Measurements from ENCODE around the gene PRKG1.

PRKG1 gene

DNA sequence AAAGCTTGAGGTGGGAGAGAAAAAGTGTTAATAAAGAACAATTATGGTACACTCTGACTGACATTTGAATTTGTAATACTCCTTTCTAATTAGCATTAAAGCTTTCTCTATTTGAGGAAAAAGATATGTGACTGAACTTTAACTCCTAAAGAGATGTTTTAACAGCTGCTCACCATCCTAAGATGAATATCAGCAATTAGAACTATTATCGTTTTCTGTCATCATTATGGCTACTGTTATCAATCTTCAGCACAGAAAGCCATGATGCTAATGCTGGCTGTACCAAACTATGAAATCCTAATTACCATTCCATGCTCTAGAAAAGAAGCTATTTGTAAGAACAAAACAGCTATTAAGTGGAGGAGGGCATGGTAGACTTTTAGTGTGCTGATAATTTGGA is 853.9 kb downstream of the PRKG1 start:
- Histone ChIP-seq H3K4me3 (ENCODE audit: insufficient read depth, low read length, poor library complexity, severe bottlenecking) (no peak overlapping the region), H3K27ac (ENCODE audit: low read depth, low read length) (no peak overlapping the region)

GRCh38 chr10:51932530-51932929 is 858.2 kb downstream of the PRKG1 start:
- no peak overlapping the region for H2AFZ ChIP-seq (ENCODE audit: low read depth, low read length, severe bottlenecking)
- H4K20me1 ChIP-seq (ENCODE audit: low read depth, low read length) = no peaks in the 10 kb centered on the region
- no peak overlapping the region for H3K4me2 ChIP-seq (ENCODE audit: low read depth, low read length, poor library complexity, severe bottlenecking)
- H3K9me2 ChIP-seq (replicated peaks; ENCODE audit: insufficient read depth, low read length) = no peaks in the 10 kb centered on the region
- no peak overlapping the region for H3K27ac ChIP-seq (ENCODE audit: low read depth, low read length)
- no peaks in the 10 kb centered on the region for H3K36me3 ChIP-seq (ENCODE audit: low read length)
- no peak overlapping the region for H3K4me3 ChIP-seq (ENCODE audit: insufficient read depth, low read length, poor library complexity, severe bottlenecking)
- no peak for TF ChIP-seq EZH2phosphoT487 (conservative IDR thresholded peaks at IDR 0.05; ENCODE audit: low read length)
- TF ChIP-seq CTCF (IDR thresholded peaks at IDR 0.05; ENCODE audit: insufficient read depth, low read length, poor library complexity, severe bottlenecking) = no peak
- no peaks in the 10 kb centered on the region for H3K27me3 ChIP-seq (ENCODE audit: low read length)
- no peaks in the 10 kb centered on the region for H3K9me3 ChIP-seq (ENCODE audit: insufficient read depth, low read length)
- no peak overlapping the region for H3K9ac ChIP-seq (ENCODE audit: low read length)
- no peaks in the 10 kb centered on the region for H3F3A ChIP-seq (ENCODE audit: insufficient read depth)
- no peaks in the 10 kb centered on the region for H3K79me2 ChIP-seq (ENCODE audit: insufficient read depth, low read length)

More for the DNA sequence above, 853.9 kb downstream of the PRKG1 start:
- H4K20me1 ChIP-seq (ENCODE audit: low read depth, low read length) = no peaks in the 10 kb centered on the region
- H3F3A ChIP-seq (ENCODE audit: insufficient read depth) = no peaks in the 10 kb centered on the region
- no peaks in the 10 kb centered on the region for H3K79me2 ChIP-seq (ENCODE audit: insufficient read depth, low read length)
- H3K9me2 ChIP-seq (replicated peaks; ENCODE audit: insufficient read depth, low read length) = no peaks in the 10 kb centered on the region
- H2AFZ ChIP-seq (ENCODE audit: low read depth, low read length, severe bottlenecking) = no peak overlapping the region
- H3K36me3 ChIP-seq (ENCODE audit: low read length) = no peaks in the 10 kb centered on the region
- H3K27me3 ChIP-seq (ENCODE audit: low read length) = no peaks in the 10 kb centered on the region
- TF ChIP-seq CTCF (IDR thresholded peaks at IDR 0.05; ENCODE audit: insufficient read depth, low read length, poor library complexity, severe bottlenecking) = no peak
- H3K9me3 ChIP-seq (ENCODE audit: insufficient read depth, low read length) = no peaks in the 10 kb centered on the region
- no peak overlapping the region for H3K4me2 ChIP-seq (ENCODE audit: low read depth, low read length, poor library complexity, severe bottlenecking)
- no peak overlapping the region for H3K9ac ChIP-seq (ENCODE audit: low read length)

DNA sequence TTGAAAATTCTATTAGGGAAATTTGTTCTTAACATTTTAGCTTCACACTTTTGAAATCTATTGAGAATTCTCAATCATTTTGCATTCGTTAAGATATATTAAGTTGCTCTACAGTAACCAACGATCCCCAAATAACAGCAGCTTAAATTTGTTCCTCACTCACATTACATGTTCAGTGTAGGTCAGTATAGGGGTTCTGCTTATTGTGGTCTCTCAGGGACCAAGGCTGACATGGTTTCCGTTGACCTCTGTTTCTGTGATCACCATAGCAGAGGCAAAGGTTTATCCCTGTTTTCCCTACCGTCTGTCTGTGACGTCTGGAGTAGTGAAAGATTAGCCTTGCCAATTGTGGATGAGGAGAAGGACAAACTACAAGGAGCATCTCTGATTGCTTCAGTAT is 860.1 kb downstream of the PRKG1 start:
- no peak overlapping the region for H3K9ac ChIP-seq (ENCODE audit: low read length)
- H2AFZ ChIP-seq (ENCODE audit: low read depth, low read length, severe bottlenecking) = no peak overlapping the region
- no peak overlapping the region for H3K4me3 ChIP-seq (ENCODE audit: insufficient read depth, low read length, poor library complexity, severe bottlenecking)
- no peaks in the 10 kb centered on the region for H3K9me2 ChIP-seq (replicated peaks; ENCODE audit: insufficient read depth, low read length)
- H3K9me3 ChIP-seq (ENCODE audit: insufficient read depth, low read length) = no peaks in the 10 kb centered on the region
- no peaks in the 10 kb centered on the region for H3K27me3 ChIP-seq (ENCODE audit: low read length)
- H3K4me2 ChIP-seq (ENCODE audit: low read depth, low read length, poor library complexity, severe bottlenecking) = no peak overlapping the region
- H4K20me1 ChIP-seq (ENCODE audit: low read depth, low read length) = no peaks in the 10 kb centered on the region
- H3F3A ChIP-seq (ENCODE audit: insufficient read depth) = no peaks in the 10 kb centered on the region
- H3K27ac ChIP-seq (ENCODE audit: low read depth, low read length) = no peak overlapping the region
- no peaks in the 10 kb centered on the region for H3K36me3 ChIP-seq (ENCODE audit: low read length)
- H3K79me2 ChIP-seq (ENCODE audit: insufficient read depth, low read length) = no peaks in the 10 kb centered on the region
- TF ChIP-seq CTCF (IDR thresholded peaks at IDR 0.05; ENCODE audit: insufficient read depth, low read length, poor library complexity, severe bottlenecking) (no peak), EZH2phosphoT487 (conservative IDR thresholded peaks at IDR 0.05; ENCODE audit: low read length) (no peak)

- H3K9me3 ChIP-seq (ENCODE audit: insufficient read depth, low read length) = no peaks in the 10 kb centered on the region
- H4K20me1 ChIP-seq (ENCODE audit: low read depth, low read length) = no peaks in the 10 kb centered on the region
- no peaks in the 10 kb centered on the region for H3K79me2 ChIP-seq (ENCODE audit: insufficient read depth, low read length)
- TF ChIP-seq CTCF (IDR thresholded peaks at IDR 0.05; ENCODE audit: insufficient read depth, low read length, poor library complexity, severe bottlenecking) (no peak), EZH2phosphoT487 (conservative IDR thresholded peaks at IDR 0.05; ENCODE audit: low read length) (no peak)
- H3K36me3 ChIP-seq (ENCODE audit: low read length) = no peaks in the 10 kb centered on the region
- no peak overlapping the region for H2AFZ ChIP-seq (ENCODE audit: low read depth, low read length, severe bottlenecking)
- no peaks in the 10 kb centered on the region for H3K9me2 ChIP-seq (replicated peaks; ENCODE audit: insufficient read depth, low read length)
- no peaks in the 10 kb centered on the region for H3K27me3 ChIP-seq (ENCODE audit: low read length)
- H3K4me3 ChIP-seq (ENCODE audit: insufficient read depth, low read length, poor library complexity, severe bottlenecking) = no peak overlapping the region
- H3K4me2 ChIP-seq (ENCODE audit: low read depth, low read length, poor library complexity, severe bottlenecking) = no peak overlapping the region
- no peak overlapping the region for H3K27ac ChIP-seq (ENCODE audit: low read depth, low read length)
- H3F3A ChIP-seq (ENCODE audit: insufficient read depth) = no peaks in the 10 kb centered on the region
- H3K9ac ChIP-seq (ENCODE audit: low read length) = no peak overlapping the region
These were observed 861.1 kb downstream of the PRKG1 start for GRCh38 chr10:51935341-51935740.
